ENCODE measurements around the gene CDKN1B. TPM values are rescaled to one million over a fixed set of nuclear protein-coding genes. Genes with fewer than 3 reads are reported as not detected.

Gene CDKN1B
- total and polyA plus RNA-seq, 2 of the 13 experiments (the other 11 are each of a cell fraction or from before 2014, with no cell fraction given): 20.1 to 37.2 TPM

DNA sequence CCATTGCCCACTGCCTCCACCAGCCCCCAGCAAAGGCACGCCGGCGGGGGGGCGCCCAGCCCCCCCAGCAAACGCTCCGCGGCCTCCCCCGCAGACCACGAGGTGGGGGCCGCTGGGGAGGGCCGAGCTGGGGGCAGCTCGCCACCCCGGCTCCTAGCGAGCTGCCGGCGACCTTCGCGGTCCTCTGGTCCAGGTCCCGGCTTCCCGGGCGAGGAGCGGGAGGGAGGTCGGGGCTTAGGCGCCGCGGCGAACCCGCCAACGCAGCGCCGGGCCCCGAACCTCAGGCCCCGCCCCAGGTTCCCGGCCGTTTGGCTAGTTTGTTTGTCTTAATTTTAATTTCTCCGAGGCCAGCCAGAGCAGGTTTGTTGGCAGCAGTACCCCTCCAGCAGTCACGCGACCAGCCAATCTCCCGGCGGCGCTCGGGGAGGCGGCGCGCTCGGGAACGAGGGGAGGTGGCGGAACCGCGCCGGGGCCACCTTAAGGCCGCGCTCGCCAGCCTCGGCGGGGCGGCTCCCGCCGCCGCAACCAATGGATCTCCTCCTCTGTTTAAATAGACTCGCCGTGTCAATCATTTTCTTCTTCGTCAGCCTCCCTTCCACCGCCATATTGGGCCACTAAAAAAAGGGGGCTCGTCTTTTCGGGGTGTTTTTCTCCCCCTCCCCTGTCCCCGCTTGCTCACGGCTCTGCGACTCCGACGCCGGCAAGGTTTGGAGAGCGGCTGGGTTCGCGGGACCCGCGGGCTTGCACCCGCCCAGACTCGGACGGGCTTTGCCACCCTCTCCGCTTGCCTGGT lies at the start of gene CDKN1B (continued):
- TF ChIP-seq, protein P1, sequence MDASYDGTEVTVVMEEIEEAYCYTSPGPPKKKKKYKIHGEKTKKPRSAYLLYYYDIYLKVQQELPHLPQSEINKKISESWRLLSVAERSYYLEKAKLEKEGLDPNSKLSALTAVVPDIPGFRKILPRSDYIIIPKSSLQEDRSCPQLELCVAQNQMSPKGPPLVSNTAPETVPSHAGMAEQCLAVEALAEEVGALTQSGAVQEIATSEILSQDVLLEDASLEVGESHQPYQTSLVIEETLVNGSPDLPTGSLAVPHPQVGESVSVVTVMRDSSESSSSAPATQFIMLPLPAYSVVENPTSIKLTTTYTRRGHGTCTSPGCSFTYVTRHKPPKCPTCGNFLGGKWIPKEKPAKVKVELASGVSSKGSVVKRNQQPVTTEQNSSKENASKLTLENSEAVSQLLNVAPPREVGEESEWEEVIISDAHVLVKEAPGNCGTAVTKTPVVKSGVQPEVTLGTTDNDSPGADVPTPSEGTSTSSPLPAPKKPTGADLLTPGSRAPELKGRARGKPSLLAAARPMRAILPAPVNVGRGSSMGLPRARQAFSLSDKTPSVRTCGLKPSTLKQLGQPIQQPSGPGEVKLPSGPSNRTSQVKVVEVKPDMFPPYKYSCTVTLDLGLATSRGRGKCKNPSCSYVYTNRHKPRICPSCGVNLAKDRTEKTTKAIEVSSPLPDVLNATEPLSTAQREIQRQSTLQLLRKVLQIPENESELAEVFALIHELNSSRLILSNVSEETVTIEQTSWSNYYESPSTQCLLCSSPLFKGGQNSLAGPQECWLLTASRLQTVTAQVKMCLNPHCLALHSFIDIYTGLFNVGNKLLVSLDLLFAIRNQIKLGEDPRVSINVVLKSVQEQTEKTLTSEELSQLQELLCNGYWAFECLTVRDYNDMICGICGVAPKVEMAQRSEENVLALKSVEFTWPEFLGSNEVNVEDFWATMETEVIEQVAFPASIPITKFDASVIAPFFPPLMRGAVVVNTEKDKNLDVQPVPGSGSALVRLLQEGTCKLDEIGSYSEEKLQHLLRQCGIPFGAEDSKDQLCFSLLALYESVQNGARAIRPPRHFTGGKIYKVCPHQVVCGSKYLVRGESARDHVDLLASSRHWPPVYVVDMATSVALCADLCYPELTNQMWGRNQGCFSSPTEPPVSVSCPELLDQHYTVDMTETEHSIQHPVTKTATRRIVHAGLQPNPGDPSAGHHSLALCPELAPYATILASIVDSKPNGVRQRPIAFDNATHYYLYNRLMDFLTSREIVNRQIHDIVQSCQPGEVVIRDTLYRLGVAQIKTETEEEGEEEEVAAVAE (CRISPR knock-in tag; IDR thresholded peaks at IDR 0.05; ENCODE audit: borderline replicate concordance): peak; percentile 24; the same call in 1 of the 2 replicates
- TF ChIP-seq SKI (IDR thresholded peaks at IDR 0.05; ENCODE audit: partially characterized antibody): peak; percentile 60
- TF ChIP-seq POLR2AphosphoS2 (IDR thresholded peaks at IDR 0.05; ENCODE audit: low read depth, low read length): 0 out of 2 replicates have a peak, but pooled peaks have one; percentile 59
- peak; percentile 16; the same call in 1 of the 2 replicates for TF ChIP-seq ZNF766 (CRISPR knock-in tag; IDR thresholded peaks at IDR 0.05; ENCODE audit: borderline replicate concordance)
- TF ChIP-seq PHF20 (CRISPR knock-in tag; IDR thresholded peaks at IDR 0.05): no peak
- no peak for TF ChIP-seq ZBTB3 (CRISPR knock-in tag; IDR thresholded peaks at IDR 0.05; ENCODE audit: borderline replicate concordance, low read depth)
- TF ChIP-seq, protein P2, sequence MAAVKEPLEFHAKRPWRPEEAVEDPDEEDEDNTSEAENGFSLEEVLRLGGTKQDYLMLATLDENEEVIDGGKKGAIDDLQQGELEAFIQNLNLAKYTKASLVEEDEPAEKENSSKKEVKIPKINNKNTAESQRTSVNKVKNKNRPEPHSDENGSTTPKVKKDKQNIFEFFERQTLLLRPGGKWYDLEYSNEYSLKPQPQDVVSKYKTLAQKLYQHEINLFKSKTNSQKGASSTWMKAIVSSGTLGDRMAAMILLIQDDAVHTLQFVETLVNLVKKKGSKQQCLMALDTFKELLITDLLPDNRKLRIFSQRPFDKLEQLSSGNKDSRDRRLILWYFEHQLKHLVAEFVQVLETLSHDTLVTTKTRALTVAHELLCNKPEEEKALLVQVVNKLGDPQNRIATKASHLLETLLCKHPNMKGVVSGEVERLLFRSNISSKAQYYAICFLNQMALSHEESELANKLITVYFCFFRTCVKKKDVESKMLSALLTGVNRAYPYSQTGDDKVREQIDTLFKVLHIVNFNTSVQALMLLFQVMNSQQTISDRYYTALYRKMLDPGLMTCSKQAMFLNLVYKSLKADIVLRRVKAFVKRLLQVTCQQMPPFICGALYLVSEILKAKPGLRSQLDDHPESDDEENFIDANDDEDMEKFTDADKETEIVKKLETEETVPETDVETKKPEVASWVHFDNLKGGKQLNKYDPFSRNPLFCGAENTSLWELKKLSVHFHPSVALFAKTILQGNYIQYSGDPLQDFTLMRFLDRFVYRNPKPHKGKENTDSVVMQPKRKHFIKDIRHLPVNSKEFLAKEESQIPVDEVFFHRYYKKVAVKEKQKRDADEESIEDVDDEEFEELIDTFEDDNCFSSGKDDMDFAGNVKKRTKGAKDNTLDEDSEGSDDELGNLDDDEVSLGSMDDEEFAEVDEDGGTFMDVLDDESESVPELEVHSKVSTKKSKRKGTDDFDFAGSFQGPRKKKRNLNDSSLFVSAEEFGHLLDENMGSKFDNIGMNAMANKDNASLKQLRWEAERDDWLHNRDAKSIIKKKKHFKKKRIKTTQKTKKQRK (IDR thresholded peaks at IDR 0.05; ENCODE audit: low read length): no peak
- peak; percentile 84 for TF ChIP-seq SALL1 (CRISPR knock-in tag; IDR thresholded peaks at IDR 0.05)
- no peak; the same call in 1 of the 2 replicates for TF ChIP-seq CCDC6 (CRISPR knock-in tag; IDR thresholded peaks at IDR 0.05)
- TF ChIP-seq KMT2B (CRISPR knock-in tag; IDR thresholded peaks at IDR 0.05): 0 out of 2 replicates have a peak, but pooled peaks have one; percentile 51
- TF ChIP-seq FOXC1 (CRISPR knock-in tag; IDR thresholded peaks at IDR 0.05; ENCODE audit: borderline replicate concordance): peak; percentile 73
- peak; percentile 11; the same call in 1 of the 2 replicates for TF ChIP-seq RXRA (CRISPR knock-in tag; IDR thresholded peaks at IDR 0.05)
- TF ChIP-seq ZNF547 (CRISPR knock-in tag; IDR thresholded peaks at IDR 0.05): peak; percentile 16; the same call in 1 of the 2 replicates
- no peak for TF ChIP-seq RFX3 (CRISPR knock-in tag; IDR thresholded peaks at IDR 0.05)
- TF ChIP-seq ZSCAN25 (CRISPR knock-in tag; IDR thresholded peaks at IDR 0.05): no peak
- no peak for TF ChIP-seq FOXM1 (CRISPR knock-in tag; IDR thresholded peaks at IDR 0.05)
- TF ChIP-seq, protein P3, sequence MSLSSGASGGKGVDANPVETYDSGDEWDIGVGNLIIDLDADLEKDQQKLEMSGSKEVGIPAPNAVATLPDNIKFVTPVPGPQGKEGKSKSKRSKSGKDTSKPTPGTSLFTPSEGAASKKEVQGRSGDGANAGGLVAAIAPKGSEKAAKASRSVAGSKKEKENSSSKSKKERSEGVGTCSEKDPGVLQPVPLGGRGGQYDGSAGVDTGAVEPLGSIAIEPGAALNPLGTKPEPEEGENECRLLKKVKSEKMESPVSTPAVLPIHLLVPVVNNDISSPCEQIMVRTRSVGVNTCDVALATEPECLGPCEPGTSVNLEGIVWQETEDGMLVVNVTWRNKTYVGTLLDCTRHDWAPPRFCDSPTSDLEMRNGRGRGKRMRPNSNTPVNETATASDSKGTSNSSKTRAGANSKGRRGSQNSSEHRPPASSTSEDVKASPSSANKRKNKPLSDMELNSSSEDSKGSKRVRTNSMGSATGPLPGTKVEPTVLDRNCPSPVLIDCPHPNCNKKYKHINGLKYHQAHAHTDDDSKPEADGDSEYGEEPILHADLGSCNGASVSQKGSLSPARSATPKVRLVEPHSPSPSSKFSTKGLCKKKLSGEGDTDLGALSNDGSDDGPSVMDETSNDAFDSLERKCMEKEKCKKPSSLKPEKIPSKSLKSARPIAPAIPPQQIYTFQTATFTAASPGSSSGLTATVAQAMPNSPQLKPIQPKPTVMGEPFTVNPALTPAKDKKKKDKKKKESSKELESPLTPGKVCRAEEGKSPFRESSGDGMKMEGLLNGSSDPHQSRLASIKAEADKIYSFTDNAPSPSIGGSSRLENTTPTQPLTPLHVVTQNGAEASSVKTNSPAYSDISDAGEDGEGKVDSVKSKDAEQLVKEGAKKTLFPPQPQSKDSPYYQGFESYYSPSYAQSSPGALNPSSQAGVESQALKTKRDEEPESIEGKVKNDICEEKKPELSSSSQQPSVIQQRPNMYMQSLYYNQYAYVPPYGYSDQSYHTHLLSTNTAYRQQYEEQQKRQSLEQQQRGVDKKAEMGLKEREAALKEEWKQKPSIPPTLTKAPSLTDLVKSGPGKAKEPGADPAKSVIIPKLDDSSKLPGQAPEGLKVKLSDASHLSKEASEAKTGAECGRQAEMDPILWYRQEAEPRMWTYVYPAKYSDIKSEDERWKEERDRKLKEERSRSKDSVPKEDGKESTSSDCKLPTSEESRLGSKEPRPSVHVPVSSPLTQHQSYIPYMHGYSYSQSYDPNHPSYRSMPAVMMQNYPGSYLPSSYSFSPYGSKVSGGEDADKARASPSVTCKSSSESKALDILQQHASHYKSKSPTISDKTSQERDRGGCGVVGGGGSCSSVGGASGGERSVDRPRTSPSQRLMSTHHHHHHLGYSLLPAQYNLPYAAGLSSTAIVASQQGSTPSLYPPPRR (CRISPR knock-in tag; IDR thresholded peaks at IDR 0.05; ENCODE audit: borderline replicate concordance): no peak
